BJ (cell line): Measurements from ENCODE around the gene INSIG1. TPM values are rescaled to one million over a fixed set of nuclear protein-coding genes. Genes with fewer than 3 reads are reported as not detected.

Experiments
- CTCF ChIA-PET: fragments of 350-600 bp; formaldehyde crosslinking; extraction: SDS; loops from one replicate; lab custom pipeline; 2021; ENCODE audit warnings: antibody characterized with exemption, inconsistent platforms; lab: Yijun Ruan, JAX
- POLR2A ChIA-PET: fragments of 300-600 bp; sonication (Branson Sonifier 250); formaldehyde crosslinking; extraction: SDS; loops from one replicate; lab custom pipeline; 2021; ENCODE audit warnings: antibody characterized with exemption; lab: Charles Lee
- DNase-seq: peaks from one replicate; pipeline ENCODE4 v3.0.0-alpha.2; 2011; ENCODE audit warnings: low read depth
- H3K27me3 ChIP-seq: 2 replicates; pipeline ENCODE4 v1.6.0; 2011; ENCODE audit warnings: low read length; ENCODE audit not compliant: control insufficient read depth, insufficient read depth
- H3K36me3 ChIP-seq: 2 replicates; pipeline ENCODE4 v1.5.1; 2011; ENCODE audit warnings: low read length; ENCODE audit not compliant: control insufficient read depth, insufficient read depth
- H3K4me3 ChIP-seq: 2 replicates; pipeline ENCODE4 v1.5.1; 2011; ENCODE audit warnings: low read depth, mild to moderate bottlenecking, control low read depth, low read length
- CTCF ChIP-seq: IDR thresholded peaks from 2 replicates; pipeline ENCODE4 v1.5.1; 2011; ENCODE audit warnings: low read depth, mild to moderate bottlenecking, control low read depth, inconsistent platforms, low read length, moderate library complexity; ENCODE audit not compliant: insufficient read depth
- polyA plus RNA-seq: library from polyadenylated mRNA; depleted of rRNA; stranded (reverse); fragments of >200 nt; gene quantifications from 2 replicates; pipeline ENCODE4 v1.2.3, GENCODE V29; 2011; rRNA removed

The INSIG1 gene
- polyA plus RNA-seq, 1 experiment: 11.0 TPM

GRCh38 chr7:155358948-155359712, 61.5 kb downstream of the INSIG1 start:
- no peak for DNase-seq
- no peak overlapping the region for H3K4me3 ChIP-seq
- no peaks in the 10 kb centered on the region for H3K36me3 ChIP-seq
- TF ChIP-seq CTCF: no peak
- ChIA-PET POLR2A (no interaction called here), CTCF (interaction anchor here (1.7 kb wide), 1 partner anchor 14 kb away, joined by 6 read pairs; no protein-coding TSS in a partner anchor)
- peaks cover 10% of the 10 kb centered on the region for H3K27me3 ChIP-seq

Other genes with a start within 250 kb of the INSIG1 start
- not detected in 2 replicates for gene HTR5A, start 227.6 kb upstream of the INSIG1 start, polyA plus RNA-seq
- not detected in 2 replicates for gene EN2, start 160.3 kb downstream of the INSIG1 start, polyA plus RNA-seq
- gene CNPY1, start 248.7 kb downstream of the INSIG1 start, polyA plus RNA-seq: not detected in 2 replicates